ENCODE data around the gene MARCHF3.
A peak's percentile ranks its signal among the peaks of the same experiment; 100 is the strongest.
"Not testable (repeated sequence)": the region's sequence is repeated elsewhere in the genome, so short reads cannot be mapped to it uniquely, and the experiment has no call there.

Gene MARCHF3

GRCh38 chr5:126866851-126867636, 163.3 kb downstream of the MARCHF3 start:
- DNase-seq, result no peak

- no peak for DNase-seq
These were observed 165.1 kb downstream of the MARCHF3 start for GRCh38 chr5:126865299-126865698.

GRCh38 chr5:126864042-126864688, 166.2 kb downstream of the MARCHF3 start:
- no peak for DNase-seq

- DNase-seq, result no peak
These were observed 167.0 kb downstream of the MARCHF3 start for GRCh38 chr5:126863402-126863801.

GRCh38 chr5:126858441-126858840, 171.9 kb downstream of the MARCHF3 start:
- DNase-seq, result no peak

- DNase-seq, result peak in 1 of 2 experiments; percentile 1
These were observed 172.6 kb downstream of the MARCHF3 start for GRCh38 chr5:126857472-126858410.

GRCh38 chr5:126855266-126855665, 175.1 kb downstream of the MARCHF3 start:
- DNase-seq, result peak in 1 of 2 experiments; percentile 14

GRCh38 chr5:126854526-126855110, 175.7 kb downstream of the MARCHF3 start:
- peak in 1 of 2 experiments; percentile 2 for DNase-seq

- peak; percentile 32 to 37 for DNase-seq
These were observed 176.6 kb downstream of the MARCHF3 start for GRCh38 chr5:126853541-126854307.

- DNase-seq, result peak in 1 of 2 experiments; percentile 23
These were observed 177.5 kb downstream of the MARCHF3 start for GRCh38 chr5:126852841-126853271.

- no peak for DNase-seq
These were observed 178.2 kb downstream of the MARCHF3 start for GRCh38 chr5:126852091-126852571.

- peak; percentile 19 to 20 for DNase-seq
These were observed 178.8 kb downstream of the MARCHF3 start for GRCh38 chr5:126851501-126852011.

- DNase-seq, result peak in 1 of 2 experiments; percentile 3
These were observed 181.2 kb downstream of the MARCHF3 start for GRCh38 chr5:126849101-126849678.

GRCh38 chr5:126848253-126848652, 182.1 kb downstream of the MARCHF3 start:
- DNase-seq, result peak in 1 of 2 experiments; percentile 13

GRCh38 chr5:126847826-126848251, 182.5 kb downstream of the MARCHF3 start:
- DNase-seq, result no peak

- no peak for DNase-seq
These were observed 182.9 kb downstream of the MARCHF3 start for GRCh38 chr5:126847456-126847820.

- DNase-seq, result no peak
These were observed 183.5 kb downstream of the MARCHF3 start for GRCh38 chr5:126846744-126847455.

GRCh38 chr5:126846344-126846743, 184.0 kb downstream of the MARCHF3 start:
- DNase-seq, result no peak

- peak; percentile 36 to 50 for DNase-seq
These were observed 184.8 kb downstream of the MARCHF3 start for GRCh38 chr5:126845470-126846070.

- not testable (repeated sequence) for DNase-seq
These were observed 187.0 kb downstream of the MARCHF3 start for GRCh38 chr5:126843375-126843774.

All from activated T-cell treated with anti-CD3 and anti-CD28 coated beads, Interleukin-2, amount 50 U/mL, for 48 hours (primary cell).